HepG2 (cell line): ENCODE measurements around the gene ANTKMT. TPM values are rescaled to one million over a fixed set of nuclear protein-coding genes. Genes with fewer than 3 reads are reported as not detected.

Source experiments
- ATF7-NPFF ChIP-seq: sonication (generic); formaldehyde crosslinking; IDR thresholded peaks from 2 replicates; pipeline ENCODE4 v1.8.1; 2023; ENCODE audit warnings: mild to moderate bottlenecking, low read depth, missing genetic modification reagents, moderate library complexity
- CENPX ChIP-seq: sonication (generic); formaldehyde crosslinking; IDR thresholded peaks from 2 replicates; pipeline ENCODE4 v1.9.0; 2021; ENCODE audit warnings: mild to moderate bottlenecking, missing genetic modification reagents, moderate library complexity
- CERS6 ChIP-seq: sonication (generic); formaldehyde crosslinking; IDR thresholded peaks from 2 replicates; pipeline ENCODE4 v1.5.0; 2020; ENCODE audit warnings: missing genetic modification reagents
- CHCHD3 ChIP-seq: sonication (generic); formaldehyde crosslinking; IDR thresholded peaks from 2 replicates; pipeline ENCODE4 v1.8.0; 2022; ENCODE audit warnings: mild to moderate bottlenecking, missing genetic modification reagents, moderate library complexity
- DNMT3B ChIP-seq: conservative IDR thresholded peaks from 2 replicates; pipeline ENCODE4 v1.6.1; 2016; ENCODE audit warnings: missing biosample characterization, control low read depth
- DRAP1 ChIP-seq: IDR thresholded peaks from 2 replicates; pipeline ENCODE4 v1.6.1; 2016; ENCODE audit warnings: missing genetic modification reagents, missing compliant biosample characterization
- ESRRA ChIP-seq: sonication (generic); formaldehyde crosslinking; IDR thresholded peaks from 2 replicates; pipeline ENCODE4 v1.5.1; 2020; ENCODE audit warnings: mild to moderate bottlenecking, low read depth, missing genetic modification reagents
- FLYWCH1 ChIP-seq: sonication (generic); formaldehyde crosslinking; IDR thresholded peaks from 2 replicates; pipeline ENCODE4 v1.8.1; 2023; ENCODE audit warnings: mild to moderate bottlenecking, missing genetic modification reagents
- HIC2 ChIP-seq: sonication (generic); formaldehyde crosslinking; IDR thresholded peaks from 2 replicates; pipeline ENCODE4 v1.9.0; 2022; ENCODE audit warnings: low read depth, missing genetic modification reagents
- HNRNPL ChIP-seq: fragments of 200-400 bp; formaldehyde crosslinking; IDR thresholded peaks from 2 replicates; pipeline ENCODE4 v1.6.1; 2017; ENCODE audit warnings: mild to moderate bottlenecking, low read depth, low read length
- IRX3 ChIP-seq: sonication (generic); formaldehyde crosslinking; IDR thresholded peaks from 2 replicates; pipeline ENCODE4 v1.8.1; 2023; ENCODE audit warnings: mild to moderate bottlenecking, low read depth, missing genetic modification reagents, borderline replicate concordance
- RBAK ChIP-seq: sonication (generic); formaldehyde crosslinking; IDR thresholded peaks from 2 replicates; pipeline ENCODE4 v1.5.1; 2020; ENCODE audit warnings: mild to moderate bottlenecking, missing genetic modification reagents
- SMARCC2 ChIP-seq: fragments of 450-650 bp; IDR thresholded peaks from 2 replicates; pipeline ENCODE4 v1.6.1; 2017; ENCODE audit warnings: antibody characterized with exemption, mild to moderate bottlenecking
- SOX5 ChIP-seq: IDR thresholded peaks from 2 replicates; pipeline ENCODE4 v1.6.1; 2016; ENCODE audit warnings: borderline replicate concordance
- SP4 ChIP-seq: sonication (generic); formaldehyde crosslinking; IDR thresholded peaks from 2 replicates; pipeline ENCODE4 v1.8.1; 2023; ENCODE audit warnings: mild to moderate bottlenecking, missing genetic modification reagents
- TAF15 ChIP-seq: fragments of 200-400 bp; formaldehyde crosslinking; IDR thresholded peaks from one replicate; pipeline ENCODE4 v1.6.1; 2018; ENCODE audit warnings: mild to moderate bottlenecking, low read depth, low read length; ENCODE audit not compliant: poor library complexity, severe bottlenecking
- YEATS4 ChIP-seq: sonication (generic); formaldehyde crosslinking; IDR thresholded peaks from 2 replicates; pipeline ENCODE4 v1.4.0; 2020; ENCODE audit warnings: missing genetic modification reagents, borderline replicate concordance
- ZNF124 ChIP-seq: sonication (generic); formaldehyde crosslinking; IDR thresholded peaks from 2 replicates; pipeline ENCODE4 v1.4.0; 2020; ENCODE audit warnings: missing genetic modification reagents
- ZNF180 ChIP-seq: sonication (generic); formaldehyde crosslinking; IDR thresholded peaks from 2 replicates; pipeline ENCODE4 v1.4.0; 2020; ENCODE audit warnings: low read depth, missing genetic modification reagents, borderline replicate concordance
- ZNF207 ChIP-seq: fragments of 450-650 bp; IDR thresholded peaks from 2 replicates; pipeline ENCODE4 v1.6.1; 2016; ENCODE audit warnings: antibody characterized with exemption, borderline replicate concordance
- ZNF326 ChIP-seq: sonication (generic); formaldehyde crosslinking; IDR thresholded peaks from 2 replicates; pipeline ENCODE4 v1.4.0; 2020; ENCODE audit warnings: missing genetic modification reagents, borderline replicate concordance
- ZNF329 ChIP-seq: sonication (generic); formaldehyde crosslinking; IDR thresholded peaks from 2 replicates; pipeline ENCODE4 v1.9.0; 2021; ENCODE audit warnings: low read depth, mild to moderate bottlenecking, missing genetic modification reagents
- ZNF367 ChIP-seq: sonication (generic); formaldehyde crosslinking; IDR thresholded peaks from 2 replicates; pipeline ENCODE4 v1.4.0; 2020; ENCODE audit warnings: missing genetic modification reagents, borderline replicate concordance
- ZNF468 ChIP-seq: sonication (generic); formaldehyde crosslinking; IDR thresholded peaks from 2 replicates; pipeline ENCODE4 v1.8.0; 2022; ENCODE audit warnings: mild to moderate bottlenecking, moderate library complexity, missing genetic modification reagents
- ZNF556 ChIP-seq: sonication (generic); formaldehyde crosslinking; IDR thresholded peaks from 2 replicates; pipeline ENCODE4 v1.4.0; 2020; ENCODE audit warnings: mild to moderate bottlenecking, missing genetic modification reagents, borderline replicate concordance
- ZNF589 ChIP-seq: sonication (generic); formaldehyde crosslinking; conservative IDR thresholded peaks from 2 replicates; pipeline ENCODE4 v1.8.0; 2022; ENCODE audit warnings: mild to moderate bottlenecking, moderate library complexity, missing genetic modification reagents
- ZNF670 ChIP-seq: sonication (generic); formaldehyde crosslinking; IDR thresholded peaks from 2 replicates; pipeline ENCODE4 v1.8.0; 2022; ENCODE audit warnings: mild to moderate bottlenecking, missing genetic modification reagents, borderline replicate concordance
- ZNF749 ChIP-seq: sonication (generic); formaldehyde crosslinking; IDR thresholded peaks from 2 replicates; pipeline ENCODE4 v1.8.0; 2022; ENCODE audit warnings: mild to moderate bottlenecking, missing genetic modification reagents, moderate library complexity, borderline replicate concordance
- polyA plus RNA-seq, 8 experiments: library from polyadenylated mRNA; depleted of rRNA in 3 of 8; stranded (reverse) in 7 of 8; unstranded in 1 of 8; fragments of >200 nt; fragmentation: Illumina TruSeq in 4 of 8; extraction: Trizol in 4 of 8; gene quantifications; 2 replicates each; pipeline versions ENCODE4 v1.2.1 to v1.2.3, GENCODE V29; 2011 to 2016; ENCODE audit warnings: low read depth in 4 of 8, missing spikeins in 1 of 8, mixed read lengths in 1 of 8; ENCODE audit not compliant: insufficient read depth in 1 of 8
- total RNA-seq, 5 experiments: library from RNA; depleted of rRNA; stranded (reverse); fragments of >200 nt; fragmentation: Illumina TruSeq; extraction: Trizol; gene quantifications; 2 replicates each; pipeline ENCODE4 v1.2.3, GENCODE V29; 2016; ENCODE audit warnings: low read depth in 1 of 5

Gene ANTKMT
- total and polyA plus RNA-seq, 2 of the 13 experiments (the other 11 are each of a cell fraction or from before 2014, with no cell fraction given): 7.5 to 47.8 TPM

GRCh38 chr16:720990-721764, at the start of gene ANTKMT (continued):
- TF ChIP-seq ZNF589 (0 out of 2 replicates have a peak, but pooled peaks have one; percentile 77), ZNF329 (CRISPR knock-in tag) (peak; percentile 89; the same call in 1 of the 2 replicates), ZNF749 (CRISPR knock-in tag) (no peak; the same call in 1 of the 2 replicates), ZNF468 (CRISPR knock-in tag) (no peak), ZNF556 (CRISPR knock-in tag) (peak; percentile 92), DNMT3B (CRISPR knock-in tag) (no peak), IRX3 (CRISPR knock-in tag) (no peak; the same call in 1 of the 2 replicates), ATF7-NPFF (CRISPR knock-in tag) (peak; percentile 65; the same call in 1 of the 2 replicates), ZNF124 (no peak), HNRNPL (no peak), RBAK (CRISPR knock-in tag) (no peak), ZNF367 (no peak; the same call in 1 of the 2 replicates), ZNF180 (CRISPR knock-in tag) (no peak), DRAP1 (0 out of 2 replicates have a peak, but pooled peaks have one; percentile 5), HIC2 (peak; percentile 48; the same call in 1 of the 2 replicates), SMARCC2 (no peak), ZNF326 (CRISPR knock-in tag) (no peak), TAF15 (no peak), SOX5 (CRISPR knock-in tag) (peak; percentile 36; the same call in 1 of the 2 replicates), SP4 (CRISPR knock-in tag) (peak; percentile 94), CHCHD3 (CRISPR knock-in tag) (0 out of 2 replicates have a peak, but pooled peaks have one; percentile 29), ZNF670 (0 out of 2 replicates have a peak, but pooled peaks have one; percentile 81), ESRRA (CRISPR knock-in tag) (0 out of 2 replicates have a peak, but pooled peaks have one; percentile 38), YEATS4 (CRISPR knock-in tag) (peak; percentile 93), CENPX (no peak), ZNF207 (no peak), FLYWCH1 (0 out of 2 replicates have a peak, but pooled peaks have one; percentile 85), CERS6 (CRISPR knock-in tag) (no peak)
